ENCODE measurements around the gene FRMD4B.

Gene FRMD4B

DNA sequence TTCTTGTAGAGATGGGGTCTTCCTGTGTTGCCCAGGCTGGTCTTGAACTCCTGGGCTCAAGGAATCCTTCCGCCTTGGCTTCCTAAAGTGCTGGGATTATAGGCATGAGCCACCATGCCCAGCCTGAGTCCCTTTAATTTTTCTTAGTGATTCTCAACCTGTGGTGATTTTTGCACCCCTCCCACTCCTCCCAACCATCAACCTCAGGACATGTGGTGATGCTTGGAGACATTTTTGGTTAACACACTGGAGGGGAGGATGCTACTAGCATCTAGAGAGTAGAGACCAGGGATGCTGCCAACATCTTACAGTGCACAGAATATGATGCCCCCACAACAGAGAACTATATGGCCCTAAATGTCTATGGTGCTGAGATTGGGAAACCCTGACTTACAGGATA lies 180.5 kb downstream of the FRMD4B start:
- no peak overlapping the region for H3K9ac ChIP-seq (ENCODE audit: low read depth, low read length, poor library complexity, severe bottlenecking)
- TF ChIP-seq, protein P1, sequence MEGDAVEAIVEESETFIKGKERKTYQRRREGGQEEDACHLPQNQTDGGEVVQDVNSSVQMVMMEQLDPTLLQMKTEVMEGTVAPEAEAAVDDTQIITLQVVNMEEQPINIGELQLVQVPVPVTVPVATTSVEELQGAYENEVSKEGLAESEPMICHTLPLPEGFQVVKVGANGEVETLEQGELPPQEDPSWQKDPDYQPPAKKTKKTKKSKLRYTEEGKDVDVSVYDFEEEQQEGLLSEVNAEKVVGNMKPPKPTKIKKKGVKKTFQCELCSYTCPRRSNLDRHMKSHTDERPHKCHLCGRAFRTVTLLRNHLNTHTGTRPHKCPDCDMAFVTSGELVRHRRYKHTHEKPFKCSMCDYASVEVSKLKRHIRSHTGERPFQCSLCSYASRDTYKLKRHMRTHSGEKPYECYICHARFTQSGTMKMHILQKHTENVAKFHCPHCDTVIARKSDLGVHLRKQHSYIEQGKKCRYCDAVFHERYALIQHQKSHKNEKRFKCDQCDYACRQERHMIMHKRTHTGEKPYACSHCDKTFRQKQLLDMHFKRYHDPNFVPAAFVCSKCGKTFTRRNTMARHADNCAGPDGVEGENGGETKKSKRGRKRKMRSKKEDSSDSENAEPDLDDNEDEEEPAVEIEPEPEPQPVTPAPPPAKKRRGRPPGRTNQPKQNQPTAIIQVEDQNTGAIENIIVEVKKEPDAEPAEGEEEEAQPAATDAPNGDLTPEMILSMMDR (conservative IDR thresholded peaks at IDR 0.05; ENCODE audit: low read length) = no peak
- TF ChIP-seq EZH2phosphoT487 (IDR thresholded peaks at IDR 0.05; ENCODE audit: borderline replicate concordance) = no peak
- H3K4me2 ChIP-seq (ENCODE audit: low read depth, low read length, poor library complexity, severe bottlenecking) = no peak overlapping the region

GRCh38 chr3:69204315-69204957 lies 181.5 kb downstream of the FRMD4B start:
- Histone ChIP-seq H2AFZ (ENCODE audit: low read length) (no peak overlapping the region), H3K9ac (ENCODE audit: low read depth, low read length, poor library complexity, severe bottlenecking) (no peak overlapping the region), H3K79me2 (ENCODE audit: insufficient read depth, low read length) (no peaks in the 10 kb centered on the region), H3F3A (ENCODE audit: low read depth) (no peaks in the 10 kb centered on the region), H3K9me3 (ENCODE audit: insufficient read depth, low read depth, low read length) (no peaks in the 10 kb centered on the region), H3K27me3 (ENCODE audit: insufficient read depth, low read length, poor library complexity, severe bottlenecking) (no peaks in the 10 kb centered on the region), H3K4me3 (ENCODE audit: low read length, poor library complexity, severe bottlenecking) (no peak overlapping the region), H3K4me2 (ENCODE audit: low read depth, low read length, poor library complexity, severe bottlenecking) (no peak overlapping the region), H3K4me1 (ENCODE audit: insufficient read depth, low read length, poor library complexity, severe bottlenecking) (peaks cover 6% of the 10 kb centered on the region), H3K9me2 (replicated peaks; ENCODE audit: low read depth, low read length) (no peaks in the 10 kb centered on the region), H4K20me1 (ENCODE audit: insufficient read depth, low read length, poor library complexity, severe bottlenecking) (no peaks in the 10 kb centered on the region), H3K36me3 (ENCODE audit: insufficient read depth, low read length) (no peaks in the 10 kb centered on the region)
- TF ChIP-seq EZH2phosphoT487 (IDR thresholded peaks at IDR 0.05; ENCODE audit: borderline replicate concordance) = no peak
- TF ChIP-seq, protein P1 (conservative IDR thresholded peaks at IDR 0.05; ENCODE audit: low read length) = no peak

More for the DNA sequence above, 180.5 kb downstream of the FRMD4B start:
- no peaks in the 10 kb centered on the region for H3K36me3 ChIP-seq (ENCODE audit: insufficient read depth, low read length)
- H3K9me2 ChIP-seq (replicated peaks; ENCODE audit: low read depth, low read length) = no peaks in the 10 kb centered on the region
- H3K27me3 ChIP-seq (ENCODE audit: insufficient read depth, low read length, poor library complexity, severe bottlenecking) = no peaks in the 10 kb centered on the region
- H3K4me1 ChIP-seq (ENCODE audit: insufficient read depth, low read length, poor library complexity, severe bottlenecking) = no peaks in the 10 kb centered on the region
- no peak overlapping the region for H3K4me3 ChIP-seq (ENCODE audit: low read length, poor library complexity, severe bottlenecking)
- no peaks in the 10 kb centered on the region for H3F3A ChIP-seq (ENCODE audit: low read depth)
- H2AFZ ChIP-seq (ENCODE audit: low read length) = no peak overlapping the region
- no peaks in the 10 kb centered on the region for H3K9me3 ChIP-seq (ENCODE audit: insufficient read depth, low read depth, low read length)
- H4K20me1 ChIP-seq (ENCODE audit: insufficient read depth, low read length, poor library complexity, severe bottlenecking) = no peaks in the 10 kb centered on the region
- H3K79me2 ChIP-seq (ENCODE audit: insufficient read depth, low read length) = no peaks in the 10 kb centered on the region

- Histone ChIP-seq H3K36me3 (ENCODE audit: insufficient read depth, low read length) (no peaks in the 10 kb centered on the region), H3K4me1 (ENCODE audit: insufficient read depth, low read length, poor library complexity, severe bottlenecking) (peaks cover 10% of the 10 kb centered on the region), H3K79me2 (ENCODE audit: insufficient read depth, low read length) (no peaks in the 10 kb centered on the region), H3K9me2 (replicated peaks; ENCODE audit: low read depth, low read length) (no peaks in the 10 kb centered on the region), H3K9ac (ENCODE audit: low read depth, low read length, poor library complexity, severe bottlenecking) (no peak overlapping the region), H3K4me3 (ENCODE audit: low read length, poor library complexity, severe bottlenecking) (no peak overlapping the region), H3K4me2 (ENCODE audit: low read depth, low read length, poor library complexity, severe bottlenecking) (no peak overlapping the region), H3K27me3 (ENCODE audit: insufficient read depth, low read length, poor library complexity, severe bottlenecking) (no peaks in the 10 kb centered on the region), H2AFZ (ENCODE audit: low read length) (no peak overlapping the region), H3F3A (ENCODE audit: low read depth) (no peaks in the 10 kb centered on the region), H4K20me1 (ENCODE audit: insufficient read depth, low read length, poor library complexity, severe bottlenecking) (no peaks in the 10 kb centered on the region), H3K9me3 (ENCODE audit: insufficient read depth, low read depth, low read length) (no peaks in the 10 kb centered on the region)
- TF ChIP-seq, protein P1 (conservative IDR thresholded peaks at IDR 0.05; ENCODE audit: low read length) = no peak
- TF ChIP-seq EZH2phosphoT487 (IDR thresholded peaks at IDR 0.05; ENCODE audit: borderline replicate concordance) = no peak
Measured at GRCh38 chr3:69203631-69204314, 182.1 kb downstream of the FRMD4B start.

Measured in Loucy (cell line).